Measurements from ENCODE around the gene SULT2B1.

DNA sequence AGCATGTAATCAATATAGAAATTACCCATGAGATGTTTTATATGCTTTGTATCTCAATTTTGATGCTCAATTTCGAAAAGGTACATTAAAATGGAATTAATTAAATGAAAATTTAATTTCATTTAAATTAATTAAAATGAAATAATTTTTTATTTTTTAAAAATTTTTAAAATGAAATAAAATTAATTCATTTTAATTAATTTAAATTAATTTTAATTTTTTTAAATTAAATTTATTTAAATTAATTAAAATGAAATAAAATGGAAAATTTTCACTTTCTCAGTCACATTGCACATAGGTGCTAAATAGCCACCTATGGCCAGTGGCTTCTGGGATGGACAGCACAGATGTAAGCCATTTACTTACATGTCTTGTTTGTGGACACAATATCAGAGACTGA lies 4.2 kb upstream of the SULT2B1 start:
- no peak for TF ChIP-seq EZH2phosphoT487 (IDR thresholded peaks at IDR 0.05; ENCODE audit: borderline replicate concordance, low read depth, low read length)
- TF ChIP-seq, protein P1, sequence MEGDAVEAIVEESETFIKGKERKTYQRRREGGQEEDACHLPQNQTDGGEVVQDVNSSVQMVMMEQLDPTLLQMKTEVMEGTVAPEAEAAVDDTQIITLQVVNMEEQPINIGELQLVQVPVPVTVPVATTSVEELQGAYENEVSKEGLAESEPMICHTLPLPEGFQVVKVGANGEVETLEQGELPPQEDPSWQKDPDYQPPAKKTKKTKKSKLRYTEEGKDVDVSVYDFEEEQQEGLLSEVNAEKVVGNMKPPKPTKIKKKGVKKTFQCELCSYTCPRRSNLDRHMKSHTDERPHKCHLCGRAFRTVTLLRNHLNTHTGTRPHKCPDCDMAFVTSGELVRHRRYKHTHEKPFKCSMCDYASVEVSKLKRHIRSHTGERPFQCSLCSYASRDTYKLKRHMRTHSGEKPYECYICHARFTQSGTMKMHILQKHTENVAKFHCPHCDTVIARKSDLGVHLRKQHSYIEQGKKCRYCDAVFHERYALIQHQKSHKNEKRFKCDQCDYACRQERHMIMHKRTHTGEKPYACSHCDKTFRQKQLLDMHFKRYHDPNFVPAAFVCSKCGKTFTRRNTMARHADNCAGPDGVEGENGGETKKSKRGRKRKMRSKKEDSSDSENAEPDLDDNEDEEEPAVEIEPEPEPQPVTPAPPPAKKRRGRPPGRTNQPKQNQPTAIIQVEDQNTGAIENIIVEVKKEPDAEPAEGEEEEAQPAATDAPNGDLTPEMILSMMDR (conservative IDR thresholded peaks at IDR 0.05; ENCODE audit: low read length), result no peak
